HG03066 (cell line): ENCODE results near the gene CARD14.
"Not testable (repeated sequence)": the region's sequence is repeated elsewhere in the genome, so short reads cannot be mapped to it uniquely, and the experiment has no call there.

ENCODE experiments used
- ATAC-seq: cut with Tn5 transposase; IDR thresholded peaks from one replicate; pipeline ENCODE4 v1.9.1; 2021; ENCODE audit warnings: low read depth; ENCODE audit not compliant: unreplicated experiment

CARD14 gene

GRCh38 chr17:80222376-80223141 is 52.7 kb downstream of the CARD14 start:
- ATAC-seq = no peak

DNA sequence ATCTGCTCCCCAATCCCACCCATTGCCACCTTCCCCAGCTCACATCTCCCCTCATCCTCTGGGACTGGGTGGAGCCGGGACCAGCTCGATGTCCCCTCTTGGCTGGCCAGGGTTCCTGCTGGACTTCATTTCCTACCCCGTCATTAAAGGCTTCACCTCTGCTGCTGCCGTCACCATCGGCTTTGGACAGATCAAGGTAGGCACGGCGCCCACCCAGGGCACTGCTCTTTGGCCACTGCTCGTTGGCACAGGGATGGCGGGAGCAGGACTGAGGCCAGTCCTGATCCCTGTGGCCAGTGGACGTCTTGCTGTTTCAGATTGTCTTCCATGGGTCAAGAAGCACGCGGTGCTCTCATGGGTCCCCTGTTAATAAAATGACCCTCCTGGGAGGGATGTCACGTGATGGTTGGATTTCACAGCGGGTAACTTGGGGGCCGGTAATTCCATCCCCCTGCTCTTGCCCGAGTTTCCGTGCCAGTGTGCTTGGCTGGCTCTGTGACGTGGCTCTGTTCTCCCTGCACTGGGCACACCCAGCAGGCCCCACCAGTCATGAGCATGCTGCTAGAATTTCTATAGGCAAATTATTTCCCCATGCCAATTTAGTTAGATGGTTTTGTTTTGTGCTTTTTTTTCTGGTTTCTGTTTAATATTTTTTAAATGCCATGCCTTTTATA is 53.4 kb downstream of the CARD14 start:
- ATAC-seq = no peak

DNA sequence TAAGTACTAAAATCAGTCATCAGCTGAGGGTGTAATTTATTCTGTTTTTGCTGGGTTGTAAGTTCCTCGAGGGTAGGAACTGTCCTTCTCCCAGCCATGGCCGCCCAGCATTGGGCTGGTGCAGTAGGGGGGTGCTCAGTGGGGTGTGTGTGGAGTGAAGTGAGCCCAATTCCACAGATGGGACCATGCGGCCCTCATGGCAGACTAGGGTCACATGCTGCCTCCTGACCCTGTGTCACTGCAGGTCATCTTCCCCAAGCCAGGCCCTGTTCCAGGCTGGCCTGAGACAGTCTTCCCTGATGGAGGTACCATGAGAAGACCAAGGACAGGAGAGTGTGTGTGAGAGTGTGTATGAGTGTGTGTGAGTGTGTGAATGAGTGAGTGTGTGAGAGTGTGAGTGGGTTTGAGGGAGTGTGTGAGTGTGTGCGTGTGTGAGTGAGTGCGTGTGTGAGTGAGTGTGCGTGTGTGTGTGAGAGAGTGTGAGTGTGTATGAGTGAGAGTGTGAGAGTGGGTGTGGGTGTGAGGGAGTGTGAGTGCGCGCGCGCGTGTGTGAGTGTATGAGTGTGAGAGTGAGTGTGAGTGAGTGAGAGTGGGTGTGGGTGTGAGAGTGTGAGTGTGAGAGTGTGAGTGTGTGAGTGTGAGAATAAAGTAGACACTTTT is 54.1 kb downstream of the CARD14 start:
- no peak for ATAC-seq

DNA sequence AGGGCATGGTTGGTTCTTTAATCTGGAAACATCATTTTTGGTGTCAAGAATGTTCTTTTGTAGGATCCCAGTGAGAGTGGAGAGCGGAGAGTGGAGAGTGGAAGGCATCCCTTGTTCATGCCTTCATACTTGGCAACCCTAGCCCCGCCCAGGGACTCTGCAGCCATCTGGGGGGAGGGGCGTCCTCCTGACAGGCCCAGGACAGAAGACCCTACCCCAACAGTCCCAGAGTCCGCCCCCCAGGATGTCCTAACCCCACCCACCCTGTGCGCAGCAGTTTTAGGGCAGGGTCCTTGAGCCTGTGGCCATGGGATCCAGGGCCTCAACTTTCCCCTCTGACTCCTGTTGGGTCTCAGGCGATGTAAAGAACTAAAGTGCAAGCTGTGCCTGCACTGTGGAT is 54.9 kb downstream of the CARD14 start:
- ATAC-seq = no peak

- ATAC-seq = no peak
Observed at GRCh38 chr17:80225230-80225629, 55.4 kb downstream of the CARD14 start.

GRCh38 chr17:80227156-80227555 is 57.3 kb downstream of the CARD14 start:
- no peak for ATAC-seq

GRCh38 chr17:80227666-80228065 is 57.8 kb downstream of the CARD14 start:
- ATAC-seq = no peak

GRCh38 chr17:80228477-80228876 is 58.6 kb downstream of the CARD14 start:
- ATAC-seq = no peak

DNA sequence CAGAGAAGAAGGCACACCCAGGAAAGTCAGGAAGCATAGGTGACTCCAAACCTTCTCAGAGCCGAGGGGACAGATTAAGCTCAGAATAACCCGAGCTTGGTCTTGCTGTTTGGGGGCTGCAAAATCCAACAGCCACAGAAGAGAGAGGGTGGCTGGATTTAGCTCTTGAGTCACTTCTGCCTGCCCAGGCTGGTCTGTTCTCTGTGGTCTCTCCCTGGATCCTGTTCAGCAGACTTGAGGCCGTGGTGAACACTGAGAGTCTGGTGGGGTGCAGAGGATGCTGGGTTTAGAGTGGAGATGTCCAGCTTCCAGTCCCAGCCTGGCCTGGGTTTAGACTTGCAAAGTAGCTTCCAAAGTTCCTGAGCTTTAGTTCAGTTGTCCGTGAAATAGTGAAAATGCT is 59.2 kb downstream of the CARD14 start:
- ATAC-seq = no peak

GRCh38 chr17:80232438-80232837 is 62.6 kb downstream of the CARD14 start:
- ATAC-seq = no peak

DNA sequence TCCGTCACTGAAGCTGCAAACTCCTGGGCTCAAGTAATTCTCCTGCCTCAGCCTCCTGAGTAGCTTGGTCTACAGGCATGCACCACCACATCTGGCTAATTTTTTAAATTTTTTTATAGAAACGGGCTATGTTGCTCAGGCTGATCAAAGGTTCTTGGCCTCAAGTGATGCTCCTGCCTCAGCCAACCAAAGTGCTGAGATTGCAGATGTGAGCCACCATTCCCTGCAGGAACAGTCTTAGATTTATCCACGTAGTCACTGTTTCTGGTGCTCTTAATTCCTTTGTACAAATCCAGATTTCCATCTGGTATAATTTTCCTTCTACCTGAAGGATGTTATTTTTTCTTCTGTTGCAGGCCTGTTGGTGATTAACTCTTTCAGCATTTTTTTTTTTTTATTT is 63.4 kb downstream of the CARD14 start:
- no peak for ATAC-seq

GRCh38 chr17:80236911-80237310 is 67.1 kb downstream of the CARD14 start:
- ATAC-seq = no peak

GRCh38 chr17:80237386-80237785 is 67.6 kb downstream of the CARD14 start:
- ATAC-seq = no peak

DNA sequence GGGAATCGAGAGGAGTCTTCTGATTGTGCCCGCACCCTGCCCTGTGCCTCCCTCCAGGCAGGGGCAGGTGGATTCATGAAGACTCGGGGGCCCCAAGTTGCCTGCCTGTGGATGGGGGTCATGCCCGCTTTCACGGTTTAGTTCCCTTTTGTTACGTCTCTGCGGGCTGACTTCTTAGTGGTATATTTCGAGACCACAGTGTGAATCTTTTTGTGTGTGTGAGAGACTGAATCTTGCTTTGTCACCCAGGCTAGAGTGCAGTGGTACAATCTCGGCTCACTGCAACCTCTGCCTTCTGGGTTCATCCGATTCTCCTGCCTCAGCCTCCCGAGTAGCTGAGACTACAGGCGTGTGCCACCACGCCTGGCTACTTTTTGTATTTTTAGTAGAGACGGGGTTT is 72.7 kb downstream of the CARD14 start:
- ATAC-seq = no peak

DNA sequence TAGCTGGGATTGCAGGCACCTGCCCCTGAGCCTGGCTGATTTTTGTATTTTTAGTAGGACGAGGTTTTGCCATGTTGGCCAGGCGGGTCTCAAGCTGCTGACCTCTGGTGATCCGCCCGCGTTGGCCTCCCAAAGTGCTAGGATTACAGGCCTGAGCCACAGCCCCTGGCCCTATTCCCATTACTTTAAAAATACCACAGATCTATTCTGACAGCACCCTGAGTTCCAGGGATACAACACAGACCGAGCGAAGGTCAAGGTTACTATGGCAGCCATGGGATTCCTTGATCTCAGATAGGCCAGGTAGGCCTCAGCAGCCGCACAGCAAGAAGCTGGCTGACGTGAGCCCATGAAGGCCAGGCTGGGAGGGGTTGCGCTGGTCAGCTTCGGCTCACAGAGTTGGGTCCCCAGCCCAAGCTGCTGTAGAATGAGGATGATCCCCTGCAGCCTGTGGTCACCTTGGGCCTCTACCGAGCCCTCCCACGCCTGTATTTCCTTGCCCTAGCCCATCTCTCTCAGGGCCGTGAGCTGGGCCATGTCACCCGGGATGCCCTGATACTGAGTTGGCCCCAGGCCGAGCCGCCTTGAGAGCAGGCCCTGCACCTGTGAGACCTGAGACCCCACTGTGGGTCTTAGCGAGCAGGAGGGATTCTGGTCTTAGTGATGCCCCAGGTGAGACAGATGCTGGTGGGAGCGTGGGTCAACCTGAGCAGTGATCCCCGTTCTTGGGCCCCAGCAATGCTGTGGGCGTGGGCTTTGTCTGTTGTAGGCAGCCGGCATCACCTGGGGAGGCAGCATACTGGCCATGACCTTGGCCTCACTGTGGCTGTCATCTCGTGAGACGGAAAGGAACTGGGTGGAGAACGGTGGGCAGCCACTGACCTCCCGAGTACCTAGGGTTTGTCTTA is 74.0 kb downstream of the CARD14 start:
- no peak for ATAC-seq

DNA sequence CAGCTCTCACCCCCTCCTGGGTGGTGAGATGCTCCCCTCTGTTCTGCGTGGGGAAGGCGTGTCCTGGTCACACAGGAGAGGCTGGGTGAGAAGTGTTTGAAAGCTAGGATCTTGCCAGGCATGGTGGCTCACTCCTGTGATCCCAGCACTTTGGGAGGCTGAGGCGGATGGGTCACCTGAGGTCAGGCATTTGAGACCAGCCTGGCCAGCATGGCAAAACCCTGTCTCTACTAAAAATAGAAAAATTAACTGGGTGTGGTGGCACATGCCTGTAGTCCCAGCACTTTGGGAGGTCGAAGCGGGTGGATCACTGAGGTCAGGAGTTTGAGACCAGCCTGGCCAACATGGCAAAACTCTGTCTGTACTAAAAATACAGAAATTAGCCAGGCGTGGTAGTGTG is 74.6 kb downstream of the CARD14 start:
- ATAC-seq = not testable (repeated sequence)

GRCh38 chr17:80244871-80245509 is 75.2 kb downstream of the CARD14 start:
- no peak for ATAC-seq

GRCh38 chr17:80245566-80246265 is 75.9 kb downstream of the CARD14 start:
- no peak for ATAC-seq

DNA sequence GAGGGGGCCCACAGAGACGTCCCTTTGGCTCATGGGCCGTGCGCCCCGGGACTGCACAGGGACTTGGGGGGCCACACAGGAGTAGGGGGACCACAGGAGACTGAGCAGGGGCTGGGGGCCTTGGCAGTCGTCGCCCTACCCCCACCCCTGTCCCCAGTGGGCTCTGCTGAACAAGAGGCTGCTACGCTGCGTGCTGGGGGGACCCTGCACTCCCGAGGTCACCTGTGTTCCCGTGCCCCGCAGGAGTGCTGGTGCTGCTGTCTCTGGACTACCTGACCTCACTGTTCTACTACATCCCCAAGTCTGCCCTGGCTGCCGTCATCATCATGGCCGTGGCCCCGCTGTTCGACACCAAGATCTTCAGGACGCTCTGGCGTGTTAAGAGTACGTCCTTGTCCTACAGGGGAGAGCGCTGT is 76.4 kb downstream of the CARD14 start:
- ATAC-seq = no peak

DNA sequence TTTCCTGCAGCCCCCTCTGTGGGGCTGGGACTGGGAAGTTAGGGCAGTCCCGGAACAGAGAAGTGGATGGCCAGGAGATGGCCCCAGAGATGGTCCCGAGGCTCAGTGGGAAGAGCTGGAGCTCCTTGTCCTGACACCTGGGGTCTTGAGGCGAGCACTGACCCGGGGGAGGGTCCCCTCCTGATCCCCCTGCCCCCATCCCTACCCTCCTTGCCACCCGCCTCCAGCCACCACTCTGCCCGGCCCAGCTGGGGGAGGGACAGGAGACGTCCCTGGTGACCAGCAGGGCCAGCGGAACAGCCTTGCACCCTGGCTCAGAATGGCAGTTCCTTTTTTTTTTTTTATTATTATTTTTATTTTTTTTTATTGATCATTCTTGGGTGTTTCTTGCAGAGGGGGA is 76.9 kb downstream of the CARD14 start:
- no peak for ATAC-seq
